SK-N-SH treated with all-trans-retinoic acid at 6 μM for 48 hours (cell line): Measurements from ENCODE around the gene VMP1.

Experiments used
- ATAC-seq: fragments of 200-7000 bp; cut with Tn5 transposase; 3 replicates; pipeline ENCODE4 v1.9.1; 2020; ENCODE audit warnings: mild to moderate bottlenecking, moderate library complexity
- BACH2 ChIP-seq: fragments of 250-450 bp; sonication (Bioruptor Pico); IDR thresholded peaks from 2 replicates; pipeline ENCODE4 v1.9.0; 2021; ENCODE audit warnings: mild to moderate bottlenecking, borderline replicate concordance
- CREB5 ChIP-seq: fragments of 250-450 bp; sonication (Bioruptor Pico); IDR thresholded peaks from 2 replicates; pipeline ENCODE4 v1.5.1; 2020; ENCODE audit warnings: low read depth, mild to moderate bottlenecking, moderate library complexity
- CSDC2 ChIP-seq: fragments of 250-450 bp; sonication (Bioruptor Pico); IDR thresholded peaks from 2 replicates; pipeline ENCODE4 v1.5.0; 2020; ENCODE audit warnings: mild to moderate bottlenecking, moderate library complexity
- CSRNP3 ChIP-seq: fragments of 250-450 bp; sonication (Bioruptor Pico); IDR thresholded peaks from 2 replicates; pipeline ENCODE4 v1.5.1; 2021; ENCODE audit warnings: mild to moderate bottlenecking, moderate library complexity
- ESRRG ChIP-seq: fragments of 250-450 bp; sonication (Bioruptor Pico); IDR thresholded peaks from 2 replicates; pipeline ENCODE4 v1.6.1; 2021; ENCODE audit warnings: mild to moderate bottlenecking
- ISL1 ChIP-seq: fragments of 250-450 bp; sonication (Bioruptor Pico); IDR thresholded peaks from 2 replicates; pipeline ENCODE4 v2.1.2; 2022; ENCODE audit warnings: mild to moderate bottlenecking, moderate library complexity
- OSR1 ChIP-seq: fragments of 250-450 bp; sonication (Bioruptor Pico); IDR thresholded peaks from 2 replicates; pipeline ENCODE4 v1.8.0; 2022; ENCODE audit warnings: moderate library complexity, mild to moderate bottlenecking, inconsistent platforms
- PATZ1 ChIP-seq: fragments of 250-450 bp; sonication (Bioruptor Pico); IDR thresholded peaks from 2 replicates; pipeline ENCODE4 v1.8.0; 2020; ENCODE audit warnings: mild to moderate bottlenecking, moderate library complexity, borderline replicate concordance
- POU6F1 ChIP-seq: fragments of 250-450 bp; sonication (Bioruptor Pico); IDR thresholded peaks from 2 replicates; pipeline ENCODE4 v1.8.0; 2021; ENCODE audit warnings: low read depth, mild to moderate bottlenecking, moderate library complexity, borderline replicate concordance
- SNAI2 ChIP-seq: fragments of 250-450 bp; sonication (Bioruptor Pico); IDR thresholded peaks from 2 replicates; pipeline ENCODE4 v1.5.0; 2020; ENCODE audit warnings: mild to moderate bottlenecking, moderate library complexity
- TCF4 ChIP-seq: fragments of 250-450 bp; sonication (Bioruptor Pico); IDR thresholded peaks from 2 replicates; pipeline ENCODE4 v1.8.0; 2021; ENCODE audit warnings: mild to moderate bottlenecking, moderate library complexity, borderline replicate concordance
- TOX ChIP-seq: fragments of 250-450 bp; sonication (Bioruptor Pico); IDR thresholded peaks from 2 replicates; pipeline ENCODE4 v1.8.0; 2021; ENCODE audit warnings: mild to moderate bottlenecking, moderate library complexity, borderline replicate concordance
- TSHZ2 ChIP-seq: fragments of 250-450 bp; sonication (Bioruptor Pico); IDR thresholded peaks from 2 replicates; pipeline ENCODE4 v1.5.0; 2020; ENCODE audit warnings: mild to moderate bottlenecking, moderate library complexity
- ZFP3 ChIP-seq: fragments of 250-450 bp; sonication (Bioruptor Pico); IDR thresholded peaks from 2 replicates; pipeline ENCODE4 v1.5.0; 2020; ENCODE audit warnings: mild to moderate bottlenecking, moderate library complexity
- ZFP30 ChIP-seq: fragments of 450-650 bp; formaldehyde crosslinking; IDR thresholded peaks from 2 replicates; pipeline ENCODE4 v1.5.0; 2022; ENCODE audit warnings: mild to moderate bottlenecking, moderate library complexity
- ZNF565 ChIP-seq: fragments of 450-650 bp; formaldehyde crosslinking; conservative IDR thresholded peaks from 2 replicates; pipeline ENCODE4 v1.5.0; 2020; ENCODE audit warnings: low read depth, mild to moderate bottlenecking, moderate library complexity
- ZNF8 ChIP-seq: fragments of 450-650 bp; formaldehyde crosslinking; IDR thresholded peaks from 2 replicates; pipeline ENCODE4 v1.5.0; 2020; ENCODE audit warnings: mild to moderate bottlenecking, moderate library complexity

VMP1 gene

GRCh38 chr17:59830846-59831486, 123.5 kb downstream of the VMP1 start:
- ATAC-seq, result no peak
- TF ChIP-seq TOX (CRISPR knock-in tag) (0 out of 2 replicates have a peak, but pooled peaks have one; percentile 37), CSDC2 (CRISPR knock-in tag) (peak; percentile 85), ISL1 (CRISPR knock-in tag) (no peak; the same call in 1 of the 2 replicates), ZFP3 (CRISPR knock-in tag) (peak; percentile 80), ZNF565 (0 out of 2 replicates have a peak, but pooled peaks have one; percentile 37), PATZ1 (CRISPR knock-in tag) (0 out of 2 replicates have a peak, but pooled peaks have one; percentile 13), CREB5 (CRISPR knock-in tag) (no peak), OSR1 (CRISPR knock-in tag) (0 out of 2 replicates have a peak, but pooled peaks have one; percentile 13)
- TF ChIP-seq, all 23 proteins: peak for 6

GRCh38 chr17:59832883-59833379, 125.5 kb downstream of the VMP1 start:
- TF ChIP-seq ISL1 (CRISPR knock-in tag), result peak; percentile 88
- TF ChIP-seq SNAI2, result 0 out of 2 replicates have a peak, but pooled peaks have one; percentile 31
- TF ChIP-seq CSDC2 (CRISPR knock-in tag), result peak; percentile 7; the same call in 1 of the 2 replicates
- TF ChIP-seq CREB5 (CRISPR knock-in tag), result peak; percentile 28; the same call in 1 of the 2 replicates
- no peak for TF ChIP-seq TSHZ2 (CRISPR knock-in tag)
- no peak for ATAC-seq

GRCh38 chr17:59837308-59838051, 130.0 kb downstream of the VMP1 start:
- peak; percentile 75 for ATAC-seq

More at GRCh38 chr17:59837308-59838051, 130.0 kb downstream of the VMP1 start:
- TF ChIP-seq CREB5 (CRISPR knock-in tag) (peak; percentile 74), BACH2 (CRISPR knock-in tag) (no peak), CSRNP3 (CRISPR knock-in tag) (peak; percentile 60), ZFP3 (CRISPR knock-in tag) (no peak), POU6F1 (CRISPR knock-in tag) (peak; percentile 82; the same call in 1 of the 2 replicates), TCF4 (CRISPR knock-in tag) (no peak), ZFP30 (CRISPR knock-in tag) (no peak), OSR1 (CRISPR knock-in tag) (peak; percentile 57; the same call in 1 of the 2 replicates), ESRRG (no peak; the same call in 1 of the 2 replicates), ISL1 (CRISPR knock-in tag) (peak; percentile 92), ZNF8 (CRISPR knock-in tag) (peak; percentile 57; the same call in 1 of the 2 replicates)
